GM19240 (cell line): Measurements from ENCODE around the gene SLC2A13.
"Not testable (repeated sequence)": the region's sequence is repeated elsewhere in the genome, so short reads cannot be mapped to it uniquely, and the experiment has no call there.

ENCODE experiments used
- DNase-seq: peaks from one replicate; pipeline ENCODE4 v3.0.0; 2011; ENCODE audit warnings: low spot score; ENCODE audit not compliant: insufficient read length

The SLC2A13 gene

GRCh38 chr12:40105265-40105514 is 691 bp downstream of the SLC2A13 start:
- DNase-seq = no peak

GRCh38 chr12:40104461-40105264 is 1.2 kb downstream of the SLC2A13 start:
- no peak for DNase-seq

DNA sequence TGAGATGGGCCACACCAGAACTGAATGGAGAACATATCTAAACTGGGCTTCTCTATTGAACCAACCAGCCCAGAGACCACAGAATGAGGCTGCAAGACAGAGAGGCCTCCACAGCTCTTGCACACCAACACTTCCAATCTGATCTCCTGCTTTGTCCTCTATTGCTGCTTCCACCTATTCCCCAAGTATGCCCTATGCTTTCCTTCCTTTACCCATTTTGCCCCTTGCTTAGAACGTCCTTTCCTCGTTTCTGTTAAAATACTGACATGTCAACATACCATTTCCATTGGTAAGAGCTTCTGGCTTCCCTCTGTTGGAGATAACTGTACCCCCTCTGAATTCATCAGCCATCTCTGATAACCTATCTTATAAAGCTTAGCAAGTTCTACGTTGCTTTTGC is 2.8 kb downstream of the SLC2A13 start:
- DNase-seq = no peak

DNA sequence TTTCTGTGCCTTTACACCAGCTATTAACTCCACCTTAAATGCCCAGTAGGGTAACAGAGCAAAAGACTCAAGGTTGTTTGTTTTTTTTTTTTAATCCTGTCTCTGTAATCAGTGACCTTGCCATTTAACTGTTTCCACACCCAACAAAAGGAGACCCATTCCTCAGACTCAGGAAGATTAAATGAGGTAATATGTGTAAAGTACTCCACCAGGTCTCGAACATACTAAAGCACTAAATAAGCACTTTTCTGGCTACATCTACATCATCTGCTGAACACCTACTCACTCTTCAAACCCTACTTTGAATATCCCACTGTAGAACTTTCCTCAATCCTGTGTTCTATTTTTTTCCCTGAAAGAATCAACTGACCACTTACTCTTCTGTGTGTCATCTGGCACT is 4.1 kb downstream of the SLC2A13 start:
- no peak for DNase-seq

DNA sequence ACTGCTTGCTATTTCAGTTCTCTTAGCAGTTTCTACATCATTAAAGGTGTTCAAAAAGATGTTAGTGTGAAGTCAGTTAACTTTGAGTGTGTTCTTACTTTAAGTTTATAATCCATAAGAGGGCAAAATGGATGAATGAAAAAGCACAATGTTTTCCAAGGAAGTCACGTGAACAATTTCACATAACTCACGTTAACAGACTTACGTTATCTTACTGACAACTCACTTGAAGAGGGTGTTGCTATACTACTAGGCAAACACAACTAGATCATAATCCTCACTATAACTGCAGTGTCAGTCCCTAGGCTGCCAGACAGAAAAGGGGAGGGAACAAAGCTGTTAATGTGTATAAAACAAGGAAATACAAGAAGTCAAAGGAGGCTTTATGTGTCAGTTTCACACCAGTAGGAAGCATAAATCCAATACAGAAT is 6.4 kb downstream of the SLC2A13 start:
- no peak for DNase-seq

DNA sequence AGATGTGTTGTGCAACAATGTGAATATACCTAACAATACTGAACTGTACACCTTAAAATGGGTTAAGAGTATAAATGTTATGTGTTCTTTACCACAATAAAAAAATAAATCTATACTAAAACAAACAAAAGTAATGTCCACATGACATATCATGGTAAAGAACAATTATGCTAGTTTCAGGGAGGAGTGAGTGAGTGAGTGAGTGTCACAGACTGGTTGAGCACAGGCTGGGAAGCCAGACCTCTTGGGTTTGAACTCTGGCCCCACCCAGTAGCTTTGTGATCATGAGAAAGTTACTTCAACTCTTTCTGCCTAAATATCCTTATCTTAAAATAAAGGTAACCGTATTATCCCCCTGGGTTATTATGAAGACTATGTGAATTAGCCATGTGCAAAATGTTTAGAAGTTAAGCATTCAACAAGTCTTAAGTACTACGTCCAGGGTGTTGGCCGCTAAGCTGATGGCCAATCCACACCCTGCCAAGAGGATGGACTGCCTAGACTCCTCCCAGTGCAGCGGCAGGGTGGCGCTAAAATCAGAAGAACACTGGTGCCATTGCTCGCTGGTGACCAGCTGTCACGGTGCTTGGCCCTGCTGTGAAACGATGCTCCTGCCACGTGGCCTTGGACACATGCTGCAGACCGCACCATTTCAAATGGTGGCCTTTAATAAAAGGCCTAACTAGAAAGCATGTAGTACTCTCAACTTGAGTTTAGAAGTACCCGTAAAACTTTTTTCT is 7.3 kb downstream of the SLC2A13 start:
- no peak for DNase-seq

DNA sequence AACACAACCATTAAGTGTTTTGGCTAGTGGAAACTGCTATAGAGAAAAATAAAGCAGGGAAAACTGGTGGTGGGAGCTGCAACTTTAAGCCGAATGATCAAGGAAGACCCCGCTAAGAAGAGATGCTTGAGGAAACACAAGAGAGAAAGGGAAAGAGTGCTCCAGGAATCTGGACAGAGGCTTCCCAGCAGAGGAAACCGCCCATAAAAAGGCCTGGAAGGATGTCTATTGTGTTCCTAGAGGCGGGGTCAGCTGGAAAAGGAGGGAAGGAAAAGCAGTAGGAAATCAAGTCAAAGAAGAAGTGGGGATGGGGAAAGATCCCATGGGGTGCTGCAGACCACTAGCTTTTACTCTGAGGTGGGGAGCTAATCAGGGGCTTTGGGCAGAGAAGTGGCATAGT is 12.4 kb downstream of the SLC2A13 start:
- DNase-seq = no peak

DNA sequence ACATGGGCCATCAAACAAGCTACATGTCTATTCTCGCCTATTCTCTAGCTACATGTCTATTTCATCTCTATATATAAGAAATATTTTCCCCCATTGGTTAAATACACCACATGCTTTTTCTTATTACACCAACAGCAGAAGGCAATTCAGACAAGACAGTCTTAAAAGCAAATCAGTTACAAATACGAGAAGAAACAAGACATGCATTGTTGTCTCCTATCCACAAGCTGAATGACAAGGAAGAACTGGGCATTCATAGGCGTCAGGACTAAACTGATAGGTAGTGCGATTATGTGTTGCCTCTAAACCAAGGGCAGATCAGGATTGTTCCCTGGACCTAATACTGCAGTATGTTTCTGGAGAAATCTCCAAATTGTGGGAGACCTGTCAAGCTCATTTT is 19.4 kb downstream of the SLC2A13 start:
- DNase-seq = no peak

DNA sequence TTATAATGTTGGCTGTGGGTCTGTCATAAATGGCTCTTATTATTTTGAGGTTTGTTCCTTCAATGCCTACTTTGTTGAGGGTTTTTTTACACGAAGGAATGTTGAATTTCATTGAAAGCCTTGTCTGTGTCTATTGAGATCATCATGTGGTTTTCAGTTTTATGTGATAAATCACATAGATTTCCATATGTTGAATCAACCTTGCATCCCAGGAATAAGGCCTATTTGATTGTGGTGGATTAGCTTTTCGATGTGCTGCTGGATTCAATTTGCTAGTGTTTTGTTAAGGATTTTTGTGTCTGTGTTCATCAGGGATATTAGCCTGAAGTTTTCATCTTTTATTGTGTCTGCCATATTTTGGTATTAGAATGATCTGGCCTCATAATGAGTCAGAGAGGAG is 27.6 kb downstream of the SLC2A13 start:
- DNase-seq = no peak

DNA sequence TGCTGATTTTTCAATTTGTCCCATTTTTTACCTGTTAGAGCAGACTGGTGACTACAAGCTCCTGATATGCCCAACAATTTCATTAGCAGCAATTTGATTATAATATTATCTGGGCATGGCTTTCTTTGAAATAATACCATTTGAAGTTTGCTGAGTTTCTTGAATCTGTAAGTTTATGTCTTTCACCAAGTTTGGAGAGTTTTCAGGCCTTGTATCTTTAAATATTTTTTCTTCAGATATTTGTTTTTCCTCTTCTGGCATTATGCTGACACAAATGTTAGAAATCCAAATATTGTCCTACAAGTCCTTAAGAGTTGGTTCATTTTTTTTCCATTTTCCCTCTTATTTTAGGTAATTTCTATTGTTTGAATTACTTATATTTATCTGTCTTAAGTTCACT is 30.4 kb downstream of the SLC2A13 start:
- no peak for DNase-seq

DNA sequence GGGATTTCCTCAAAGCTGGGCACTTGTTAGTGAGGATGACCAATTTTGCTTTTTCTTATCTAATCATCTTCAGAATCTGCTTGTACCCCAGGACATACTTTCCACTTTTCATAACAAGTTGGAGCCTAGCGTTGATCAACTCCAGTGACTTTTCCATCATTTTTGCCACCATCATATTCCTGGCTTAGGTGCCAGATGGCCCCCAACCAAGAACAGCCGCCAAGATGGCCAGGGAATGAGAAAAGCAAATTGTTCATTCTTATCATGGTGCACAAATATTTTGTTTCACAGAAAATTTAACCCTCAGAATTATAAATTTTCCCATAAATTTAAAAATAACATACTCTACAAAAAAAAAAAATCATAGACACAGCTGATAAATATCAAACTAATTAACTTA is 37.5 kb downstream of the SLC2A13 start:
- DNase-seq = no peak

DNA sequence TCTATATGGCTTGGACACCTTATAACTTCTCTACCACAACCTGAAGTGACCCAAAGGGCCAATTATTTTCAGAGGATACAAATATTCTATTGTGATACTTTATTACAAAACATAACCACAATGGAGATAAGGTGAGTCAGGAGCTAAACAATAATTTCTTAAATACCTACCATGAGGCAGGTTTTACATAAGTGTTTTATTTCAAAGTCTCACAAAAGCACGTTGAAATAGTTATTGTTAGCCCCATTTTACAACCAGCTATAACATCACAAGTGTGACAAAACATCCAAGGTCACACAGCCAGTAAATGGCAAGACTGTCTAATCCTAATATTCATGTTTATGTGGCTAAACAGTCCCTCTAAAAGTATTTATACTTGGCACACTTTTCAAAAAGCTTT is 40.2 kb downstream of the SLC2A13 start:
- no peak for DNase-seq

DNA sequence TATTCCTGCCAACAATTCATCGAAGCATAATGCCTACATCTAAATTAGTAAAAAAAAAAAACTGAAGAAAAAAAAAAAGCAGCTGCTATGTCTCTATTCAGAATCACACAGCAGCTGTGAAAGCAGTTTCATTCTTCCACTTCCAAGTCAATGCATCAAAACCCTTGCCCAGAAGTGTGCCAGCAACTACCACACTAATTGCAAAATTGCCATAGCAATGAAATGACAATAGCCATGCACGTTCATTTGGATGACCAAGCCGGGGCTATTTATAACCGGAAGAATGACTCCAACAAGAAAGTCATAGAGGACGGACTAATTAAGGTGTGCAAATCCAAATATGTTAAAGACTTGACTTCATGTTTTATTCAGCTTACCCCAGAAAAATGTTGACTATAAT is 42.5 kb downstream of the SLC2A13 start:
- DNase-seq = no peak

- no peak for DNase-seq
These were observed 47.1 kb downstream of the SLC2A13 start for GRCh38 chr12:40058721-40059190.

DNA sequence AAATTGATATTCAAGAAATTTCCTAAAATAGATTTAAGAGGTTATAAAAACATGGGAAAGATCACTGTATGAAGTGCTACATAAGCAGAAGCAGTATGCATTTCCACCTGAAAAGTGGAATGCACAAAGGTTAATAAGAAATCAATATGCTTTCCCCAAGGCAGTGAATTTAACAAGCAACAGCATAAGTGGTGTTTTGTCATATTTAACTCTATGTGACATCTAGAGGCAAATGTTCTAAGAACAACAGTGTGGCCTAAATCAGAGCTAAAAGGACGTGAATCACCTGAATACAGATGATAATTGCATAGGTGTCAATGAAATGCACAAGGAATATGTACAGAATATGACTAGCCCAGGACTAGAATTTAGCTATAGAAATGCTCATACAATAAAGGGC is 49.5 kb downstream of the SLC2A13 start:
- DNase-seq = no peak

- DNase-seq = no peak
These were observed 50.1 kb downstream of the SLC2A13 start for GRCh38 chr12:40055776-40056175.

- DNase-seq = no peak
These were observed 50.7 kb downstream of the SLC2A13 start for GRCh38 chr12:40055228-40055579.

DNA sequence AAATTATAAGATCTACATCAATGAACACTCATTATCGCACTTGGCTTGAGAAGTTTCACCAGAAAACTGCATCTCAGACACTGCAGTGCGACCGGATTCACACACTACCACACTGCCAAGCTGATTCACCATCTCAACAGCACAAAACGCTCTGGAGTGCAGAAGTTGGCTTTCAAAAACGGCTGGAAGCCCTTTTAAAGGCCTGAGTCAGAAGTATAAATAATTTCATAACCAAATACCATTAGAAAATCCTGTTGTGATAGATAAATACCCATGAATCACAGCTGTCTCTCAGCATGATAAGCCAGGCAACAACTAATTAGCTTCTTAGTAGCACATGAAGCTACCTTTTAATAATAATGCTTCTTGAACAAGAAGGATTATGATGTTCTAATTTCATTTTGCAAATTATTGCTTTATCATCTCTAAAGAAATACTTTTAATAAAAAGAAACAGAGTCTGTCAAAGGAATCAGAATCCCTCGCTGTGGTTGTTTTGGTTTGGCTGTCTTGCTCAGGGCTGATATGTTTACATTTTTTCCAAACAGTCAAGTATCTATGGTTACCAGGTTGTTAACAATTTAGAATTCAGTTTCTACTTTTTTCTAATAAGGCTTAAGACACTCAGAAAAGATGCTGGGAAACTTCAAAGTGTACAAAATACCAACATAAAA is 51.2 kb downstream of the SLC2A13 start:
- DNase-seq = no peak

- DNase-seq = no peak
These were observed 56.6 kb downstream of the SLC2A13 start for GRCh38 chr12:40049268-40049667.

GRCh38 chr12:40047002-40047401 is 58.9 kb downstream of the SLC2A13 start:
- DNase-seq = not testable (repeated sequence)

DNA sequence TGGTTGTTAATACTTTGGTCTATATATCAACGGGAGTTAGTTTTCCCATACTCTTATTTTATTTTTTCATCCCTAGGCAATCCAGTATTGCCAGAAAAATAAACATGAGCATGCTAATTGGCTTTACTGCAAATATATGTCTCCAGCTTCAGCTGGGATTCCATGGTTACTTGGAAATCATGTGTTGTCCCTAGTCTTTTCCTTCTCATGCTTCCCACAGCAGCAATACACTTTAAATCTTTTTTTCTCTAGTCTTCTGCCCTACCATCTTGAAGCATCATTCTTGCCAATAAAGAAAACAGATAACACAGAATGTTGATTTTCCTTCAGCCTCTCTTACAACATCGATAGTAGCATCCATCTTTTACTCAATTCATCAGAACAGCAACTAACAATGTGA is 60.2 kb downstream of the SLC2A13 start:
- DNase-seq = no peak

DNA sequence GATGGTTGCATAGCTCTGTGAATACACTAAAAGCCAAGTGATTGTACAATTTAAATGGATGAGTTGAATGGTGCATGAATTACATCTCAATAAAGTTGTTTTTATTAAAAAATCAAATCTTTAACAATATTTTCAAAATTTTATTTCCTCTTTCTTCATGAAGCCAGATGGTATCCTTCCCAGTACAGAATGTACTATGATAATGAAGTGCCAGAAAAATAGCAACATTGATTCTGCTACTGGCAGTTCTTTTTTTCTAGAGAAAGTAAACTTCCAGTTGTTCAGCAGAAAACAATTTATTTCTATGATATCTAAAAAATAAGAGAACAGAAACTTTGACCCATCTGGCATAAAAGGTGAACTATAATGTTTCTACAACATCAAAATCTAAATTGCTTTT is 61.5 kb downstream of the SLC2A13 start:
- DNase-seq = no peak

GRCh38 chr12:40039598-40039997 is 66.3 kb downstream of the SLC2A13 start:
- DNase-seq = no peak
